NCI-H2196 treated with DMSO at 0.1 percent for 48 hours (cell line): ENCODE data around the gene AGBL1.

Source experiments
- DNase-seq: peaks from one replicate; lab custom pipeline; 2025; ENCODE audit not compliant: unreplicated experiment; lab: John Stamatoyannopoulos, UW

The AGBL1 gene

DNA sequence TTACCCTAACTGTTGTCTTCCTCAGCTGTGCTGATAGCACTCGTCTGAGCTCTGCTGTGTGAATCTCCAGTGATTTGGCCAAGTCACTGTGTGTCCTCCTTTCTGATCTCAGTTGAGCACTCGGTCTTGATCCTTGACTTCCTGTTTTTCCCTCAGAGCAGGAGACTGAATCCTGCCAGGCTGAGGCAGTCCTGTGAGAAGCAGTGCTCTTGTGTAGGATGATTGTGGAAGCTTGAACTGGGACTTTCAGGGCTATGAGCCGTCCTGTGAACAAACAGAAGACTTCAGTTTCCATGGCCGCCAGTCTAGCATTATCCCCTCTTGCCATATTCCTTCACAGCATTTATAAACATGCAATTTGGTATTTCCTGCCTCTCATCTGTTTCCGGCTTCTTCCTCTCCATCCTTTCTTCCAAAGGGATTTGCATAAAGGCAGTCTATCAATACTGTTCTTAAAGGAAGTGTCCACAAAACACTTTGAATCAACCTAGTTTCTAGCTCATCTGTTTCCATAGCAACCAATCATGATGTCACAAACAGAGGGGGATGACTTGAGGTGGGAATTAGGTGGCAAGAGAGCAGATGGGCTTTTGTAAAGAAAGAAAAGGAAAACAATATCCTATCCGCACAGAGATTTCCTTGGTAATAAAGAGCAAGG is 237.2 kb downstream of the AGBL1 start:
- no peak for DNase-seq

DNA sequence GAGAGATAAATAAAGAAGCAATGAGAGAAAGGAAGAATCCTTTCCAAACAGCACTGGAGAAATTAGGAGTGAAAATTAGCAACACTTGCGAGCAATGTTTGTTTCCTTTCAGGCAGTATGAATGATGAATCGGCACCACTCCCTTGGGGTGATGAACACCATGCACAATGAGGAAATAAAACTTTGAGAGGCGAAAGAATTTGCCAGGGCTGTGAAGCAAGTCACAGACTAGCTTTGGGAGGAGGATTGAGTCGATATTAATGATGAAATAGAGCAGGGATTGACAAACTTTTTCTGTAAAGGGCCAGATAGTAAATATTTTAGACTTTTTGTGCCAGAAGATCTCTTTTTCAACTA is 237.7 kb downstream of the AGBL1 start:
- no peak for DNase-seq

DNA sequence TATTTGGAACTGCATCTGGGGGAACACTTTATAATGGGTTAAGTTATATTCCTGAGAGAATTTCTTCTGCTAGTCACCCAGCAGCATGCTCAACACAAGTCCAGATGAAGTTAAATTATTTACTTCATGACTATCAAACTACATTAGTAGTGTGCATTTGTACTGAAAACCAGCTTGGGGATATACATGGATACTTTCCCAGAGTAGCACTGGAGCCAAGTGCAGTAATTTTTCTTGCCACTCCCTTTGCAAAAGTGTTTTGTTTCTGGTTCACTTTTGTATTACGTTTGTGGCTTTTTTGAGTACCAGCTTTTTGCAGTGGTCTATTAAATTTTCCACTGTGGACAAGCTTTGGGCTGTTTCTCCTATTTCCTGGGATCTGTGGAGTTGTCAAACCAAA is 243.0 kb downstream of the AGBL1 start:
- DNase-seq = no peak

DNA sequence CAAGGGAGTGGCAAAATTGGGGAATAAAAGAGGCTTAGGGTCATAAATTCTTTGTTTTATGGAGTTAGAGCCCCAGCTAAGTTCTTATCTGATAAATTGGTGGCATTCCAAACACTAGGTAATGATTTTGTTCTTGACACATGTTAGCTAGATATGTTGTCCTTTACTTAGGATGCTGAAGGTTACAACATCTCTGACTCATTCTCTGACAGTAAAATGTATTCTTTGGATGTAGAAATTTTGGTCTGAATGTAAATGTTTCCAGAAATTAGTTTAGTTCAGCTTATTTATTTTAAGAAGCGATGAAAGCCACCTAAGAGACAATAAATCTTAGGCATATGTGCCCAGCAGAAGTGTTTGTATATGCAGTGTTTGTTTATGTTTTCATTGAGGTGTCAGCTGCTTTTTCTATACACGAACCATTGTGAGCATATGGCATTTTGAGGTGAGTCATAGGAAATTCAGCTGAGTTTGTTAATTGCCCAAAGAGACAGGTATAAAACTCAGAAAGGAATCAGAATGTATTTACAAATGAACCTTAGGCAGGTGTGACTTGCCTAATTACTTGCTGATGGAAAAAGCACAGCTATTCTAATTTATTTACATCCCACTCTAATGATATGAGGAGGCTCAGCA is 247.7 kb downstream of the AGBL1 start:
- DNase-seq = no peak

DNA sequence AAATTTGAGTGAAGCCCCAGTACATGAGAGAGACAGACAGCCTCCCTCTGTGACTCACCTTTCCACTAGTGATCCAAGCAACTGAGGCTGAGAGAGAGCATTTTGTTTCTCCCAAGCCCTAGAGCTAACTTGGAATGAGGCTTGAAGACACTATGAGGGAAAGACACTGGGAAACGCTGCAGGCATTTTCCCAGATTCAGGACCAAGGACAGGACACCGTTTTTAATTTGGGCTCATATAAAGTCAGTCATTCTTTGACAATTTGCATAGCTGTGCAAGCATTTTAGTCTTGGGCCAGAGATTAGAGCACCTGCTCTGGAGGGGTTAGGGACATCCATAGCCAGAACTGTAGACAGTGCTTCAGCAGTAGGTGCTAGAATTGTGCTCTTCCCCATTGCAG is 249.0 kb downstream of the AGBL1 start:
- no peak for DNase-seq

DNA sequence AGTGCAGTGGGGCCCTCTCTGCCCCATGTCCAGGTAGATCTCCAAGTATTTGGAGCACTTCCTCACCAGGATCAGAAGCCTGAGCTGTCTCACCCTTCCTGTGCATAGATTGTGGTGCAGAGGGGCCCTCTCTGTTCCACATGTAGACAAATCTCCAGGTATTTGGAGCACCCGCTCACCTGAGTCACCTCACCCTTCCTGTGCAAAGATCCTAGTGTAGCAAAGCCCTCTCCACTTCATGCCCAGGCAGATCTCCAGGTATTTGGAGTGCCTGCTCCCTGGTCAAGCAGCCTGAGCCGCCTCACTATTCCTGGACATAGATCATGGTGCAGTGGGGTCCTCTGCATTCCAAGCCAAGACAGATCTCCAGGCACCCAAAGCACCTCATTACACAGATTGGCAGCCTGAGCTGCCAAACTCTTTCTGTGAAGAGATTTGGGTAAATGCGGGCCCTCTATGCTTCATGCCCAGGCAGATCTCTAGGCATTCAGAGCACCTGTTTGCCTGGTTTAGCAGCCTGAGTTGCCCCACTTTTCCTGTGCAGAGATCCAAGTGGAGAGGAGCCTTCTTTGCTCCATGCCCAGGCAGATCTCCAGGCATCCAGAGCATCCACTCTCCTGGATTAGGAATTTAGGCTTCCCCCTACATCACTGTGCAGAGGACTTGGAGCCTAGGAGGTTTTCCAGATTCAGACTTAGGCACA is 249.8 kb downstream of the AGBL1 start:
- DNase-seq = no peak

DNA sequence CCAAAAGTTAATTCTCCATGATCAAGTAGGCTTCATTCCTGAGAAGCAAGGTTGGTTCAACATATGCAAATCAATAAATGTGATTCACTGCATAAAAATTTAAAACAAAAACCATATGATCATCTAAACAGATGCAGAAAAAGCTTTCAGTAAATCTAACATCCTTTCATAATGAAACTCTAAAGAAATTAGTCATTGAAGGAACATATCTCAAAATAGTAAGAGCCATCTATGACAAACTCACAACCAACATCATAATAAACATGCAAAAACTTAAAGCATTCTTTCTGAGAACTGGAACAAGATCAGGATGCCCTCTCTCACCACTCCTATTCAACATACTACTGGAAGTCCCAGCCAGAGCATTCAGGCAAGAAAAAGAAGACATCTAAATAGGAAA is 254.1 kb downstream of the AGBL1 start:
- DNase-seq = no peak

DNA sequence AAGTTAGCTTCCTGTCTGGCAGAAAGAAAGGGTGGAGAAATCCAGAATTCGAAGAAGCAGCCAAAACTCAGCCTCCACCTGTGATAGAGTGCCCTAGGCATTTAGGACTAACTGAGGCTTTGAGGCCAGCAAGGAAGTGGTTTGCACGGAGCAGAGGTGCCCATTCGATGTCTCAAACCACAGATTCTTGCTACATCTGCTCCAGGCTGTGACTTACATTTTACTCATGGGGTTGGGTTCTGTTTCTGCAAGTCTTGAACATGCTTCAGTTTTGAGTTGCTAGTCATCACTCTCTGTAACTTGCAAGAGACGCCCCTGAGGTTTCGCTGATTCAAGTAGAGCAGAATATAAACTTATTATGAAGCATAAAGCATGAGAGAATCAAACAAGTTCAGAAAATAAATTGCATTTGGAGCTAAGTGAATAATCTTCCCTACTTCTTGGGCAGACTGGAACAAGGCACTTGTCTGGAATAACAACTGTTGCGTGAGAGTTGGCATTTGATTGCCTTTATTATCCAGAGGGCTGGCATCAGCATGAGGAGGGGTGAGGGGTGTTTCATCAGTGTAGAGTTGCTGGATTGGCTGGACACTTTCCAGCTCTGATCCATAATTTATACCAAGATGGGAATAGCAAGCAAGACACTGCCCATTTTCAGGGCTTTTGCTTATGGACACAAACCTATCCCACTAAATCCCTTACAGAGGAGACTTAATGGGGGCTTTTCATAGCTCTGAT is 256.5 kb downstream of the AGBL1 start:
- DNase-seq = no peak

DNA sequence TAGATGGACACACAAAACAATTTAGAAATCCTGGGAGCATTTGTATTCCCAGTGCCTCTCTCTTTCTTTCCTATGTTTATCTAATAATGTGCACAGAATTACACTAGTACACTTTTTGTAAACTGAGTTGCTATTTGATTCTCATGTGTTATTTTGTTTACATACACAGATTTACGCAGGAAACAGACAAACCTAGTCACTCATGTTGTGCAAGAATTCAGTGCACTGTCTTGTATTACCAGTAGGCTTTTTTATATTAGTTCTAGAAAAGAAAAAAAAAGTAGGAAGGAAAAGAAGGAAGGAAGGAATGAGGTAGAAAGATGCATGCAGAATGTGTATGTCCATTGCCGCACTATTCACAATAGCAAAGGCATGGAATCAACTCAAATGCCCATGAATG is 257.4 kb downstream of the AGBL1 start:
- DNase-seq = no peak

DNA sequence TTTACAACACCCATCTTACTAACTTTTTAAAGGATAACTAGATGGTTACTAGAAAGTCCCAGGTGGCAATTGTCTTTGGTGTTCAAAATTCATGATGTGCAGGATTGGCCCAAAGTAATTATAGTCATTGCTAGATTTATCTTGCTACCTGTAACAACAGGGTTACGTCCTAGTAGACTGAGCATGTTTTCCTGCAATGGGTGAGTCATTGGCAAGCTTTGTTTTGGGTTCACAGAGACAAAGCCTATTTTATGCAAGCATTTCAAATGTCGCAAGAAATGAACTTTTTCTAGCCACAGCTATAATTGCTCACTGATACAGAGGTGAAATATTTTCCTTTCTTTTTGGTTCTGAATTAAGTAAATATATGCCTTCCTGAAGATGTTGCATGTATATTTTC is 267.6 kb downstream of the AGBL1 start:
- no peak for DNase-seq

DNA sequence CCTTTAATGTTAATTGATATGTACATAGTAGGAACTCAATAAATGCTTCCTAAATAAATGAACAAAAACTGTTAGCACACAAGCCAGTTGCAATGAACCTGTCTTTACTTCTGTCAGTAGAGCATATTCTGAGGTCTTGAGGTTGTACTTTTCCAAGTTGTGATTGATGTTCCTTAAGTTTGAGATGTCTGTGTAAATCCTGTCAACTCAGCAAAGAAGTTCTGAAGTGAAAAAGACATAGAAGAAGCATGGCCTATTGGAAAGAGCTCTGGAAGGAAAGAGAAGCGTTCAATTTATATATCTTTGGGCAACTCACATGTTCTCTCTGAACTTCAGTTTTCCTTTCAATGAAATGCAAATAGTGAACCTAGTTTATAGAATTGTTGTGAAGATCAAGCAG is 269.9 kb downstream of the AGBL1 start:
- DNase-seq = no peak

DNA sequence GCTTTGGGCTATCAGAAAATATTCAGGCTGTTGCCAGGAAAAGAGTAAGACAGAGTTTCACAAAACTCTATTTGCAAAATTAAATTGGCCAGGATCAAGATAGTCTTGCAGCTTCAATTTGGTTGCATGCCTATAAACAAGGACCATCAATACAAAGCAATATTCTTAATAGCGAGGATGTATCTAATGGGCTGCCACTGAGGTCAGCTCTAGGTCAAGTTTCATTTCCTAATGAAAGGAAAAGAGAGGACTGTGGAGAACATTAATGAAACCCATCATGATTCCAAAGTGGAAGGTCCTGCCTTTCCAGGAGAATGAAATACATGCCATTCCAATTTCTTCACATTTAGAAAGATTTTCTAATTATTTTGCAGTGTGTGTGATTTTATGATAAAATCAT is 273.5 kb downstream of the AGBL1 start:
- DNase-seq = no peak

DNA sequence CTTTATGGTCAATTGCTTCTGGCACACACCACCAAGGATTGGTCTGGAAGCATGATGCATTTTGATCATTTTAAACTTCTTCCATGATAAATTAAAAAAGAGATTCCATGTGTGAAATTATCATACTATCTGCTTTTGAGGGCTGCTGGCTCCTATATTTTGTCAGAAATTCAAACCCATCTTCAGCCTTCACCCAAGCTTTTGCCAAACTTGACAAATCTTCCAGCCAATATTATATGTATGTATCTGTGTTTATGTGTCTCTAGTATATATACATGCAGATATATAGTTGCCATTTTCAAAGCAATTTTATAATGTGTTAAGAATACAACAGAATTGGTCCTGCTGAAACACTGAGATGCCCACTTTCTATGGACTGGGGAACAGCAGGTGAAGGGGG is 275.7 kb downstream of the AGBL1 start:
- DNase-seq = no peak

DNA sequence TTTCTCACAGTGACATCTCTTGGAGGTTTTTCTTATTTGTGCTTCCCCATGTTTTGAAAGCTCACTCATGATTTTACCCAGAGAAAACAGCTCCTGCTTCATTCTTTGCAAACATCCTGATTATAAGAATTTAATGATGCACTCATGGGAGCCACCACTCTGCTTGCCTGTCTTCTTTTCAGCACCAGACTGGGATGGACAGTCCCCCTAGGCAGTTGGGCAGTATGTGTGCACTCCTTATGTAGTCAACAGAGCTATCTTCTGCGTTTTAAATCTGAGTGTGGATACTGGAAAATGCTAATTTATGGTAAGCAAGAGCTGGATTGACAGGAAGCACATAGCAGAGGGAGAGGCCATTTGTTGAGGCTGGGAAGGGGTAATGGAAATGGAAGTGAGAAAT is 276.1 kb downstream of the AGBL1 start:
- DNase-seq = no peak

DNA sequence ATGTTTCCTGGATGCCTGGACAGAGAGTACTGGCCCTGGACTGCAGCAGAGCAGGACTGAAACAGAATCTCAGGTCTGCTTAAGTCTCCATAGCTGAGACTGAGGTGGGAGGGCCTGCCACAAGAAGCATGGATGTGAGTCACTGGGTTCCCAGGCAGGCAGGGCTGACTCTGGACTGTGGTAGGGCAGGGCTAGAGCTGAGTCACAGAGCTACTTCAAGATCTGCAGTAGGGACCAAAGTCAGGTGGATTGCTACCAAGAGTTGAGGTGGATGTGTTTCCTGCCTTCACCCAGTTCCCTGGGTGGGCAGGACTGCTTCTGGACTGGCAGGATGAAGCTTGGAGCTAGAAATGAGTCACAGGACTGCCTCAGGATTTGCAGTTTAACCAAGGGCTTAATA is 282.9 kb downstream of the AGBL1 start:
- DNase-seq = no peak

DNA sequence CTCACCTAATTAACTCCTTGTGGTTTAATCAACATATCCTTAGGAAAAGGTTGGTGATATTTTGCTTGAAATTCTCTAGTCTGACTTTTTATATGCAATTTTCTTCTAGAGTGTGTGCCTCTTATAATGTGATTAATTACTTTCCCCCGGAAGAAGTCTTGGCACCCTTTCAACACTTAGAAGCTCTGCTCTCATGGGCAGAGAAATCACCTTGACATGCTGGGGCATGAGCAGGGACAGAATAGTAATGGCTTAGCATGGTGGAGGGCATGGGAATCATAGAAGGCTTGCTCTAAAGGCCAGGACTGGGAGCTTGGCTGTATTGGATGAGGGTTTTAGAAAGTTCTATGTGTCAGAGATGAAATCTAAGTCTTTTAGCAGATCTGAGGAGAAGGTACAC is 293.5 kb downstream of the AGBL1 start:
- no peak for DNase-seq

DNA sequence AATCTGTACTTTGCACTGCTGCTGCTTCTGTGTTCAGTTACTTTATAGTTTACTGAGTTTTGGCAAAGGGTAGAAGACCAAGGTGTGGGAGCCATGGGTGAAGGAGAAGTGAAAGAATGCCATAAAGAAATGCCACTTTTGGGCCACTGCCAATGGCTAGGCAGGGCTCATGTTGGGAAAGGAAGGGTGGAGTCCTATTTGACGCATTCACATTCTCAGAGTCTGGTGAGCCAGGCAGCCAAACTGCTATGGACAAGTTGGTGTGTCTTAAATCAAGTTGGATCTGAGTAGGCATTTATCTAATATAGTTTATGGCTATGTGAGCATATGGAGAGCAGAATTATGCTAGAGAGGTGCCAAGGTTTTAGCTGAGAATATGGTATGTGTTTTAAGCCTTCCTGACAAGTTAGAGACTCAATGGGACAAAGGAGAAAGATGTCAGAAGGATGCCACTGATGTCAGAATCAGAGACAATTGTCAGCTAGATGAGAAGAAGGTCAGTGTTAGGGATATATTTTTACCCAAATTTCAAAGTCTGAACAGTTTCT is 296.1 kb downstream of the AGBL1 start:
- no peak for DNase-seq

DNA sequence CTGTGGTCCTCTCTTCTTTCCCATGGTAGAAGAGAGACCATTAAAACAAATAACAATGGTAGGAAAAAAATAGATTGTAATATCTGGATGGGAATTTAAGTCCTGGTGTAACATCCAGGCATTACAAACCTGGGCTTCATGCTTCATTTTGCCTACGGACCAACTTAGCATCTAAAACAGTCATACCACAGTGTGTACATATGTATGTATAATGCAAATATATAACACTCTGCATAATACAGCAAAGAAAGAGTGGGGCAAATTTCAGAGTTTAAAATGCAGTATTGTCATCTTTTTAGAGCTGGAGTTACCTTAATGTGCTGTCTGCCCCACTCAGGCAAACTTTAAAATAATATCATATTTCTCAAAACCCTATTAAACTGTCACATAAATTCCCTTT is 298.2 kb downstream of the AGBL1 start:
- DNase-seq = no peak

DNA sequence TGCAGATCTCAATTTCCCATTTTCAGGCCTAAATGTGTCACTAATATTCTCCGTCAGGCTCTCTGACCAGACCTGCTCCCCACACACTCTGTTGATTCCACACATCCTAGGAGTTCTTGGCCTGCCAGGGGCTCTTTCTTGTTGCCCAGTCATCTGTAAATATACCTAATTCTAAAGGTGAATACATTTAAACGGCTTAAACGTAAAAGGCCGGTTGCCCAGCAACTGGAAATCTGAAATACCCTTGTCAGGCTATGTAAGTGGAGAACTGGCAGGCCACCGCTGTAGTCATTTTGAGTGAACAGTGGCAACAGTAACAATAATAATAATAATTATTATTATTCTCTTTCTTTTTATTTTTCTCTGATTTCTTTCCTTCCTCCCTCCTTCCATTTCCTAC is 302.7 kb downstream of the AGBL1 start:
- no peak for DNase-seq

DNA sequence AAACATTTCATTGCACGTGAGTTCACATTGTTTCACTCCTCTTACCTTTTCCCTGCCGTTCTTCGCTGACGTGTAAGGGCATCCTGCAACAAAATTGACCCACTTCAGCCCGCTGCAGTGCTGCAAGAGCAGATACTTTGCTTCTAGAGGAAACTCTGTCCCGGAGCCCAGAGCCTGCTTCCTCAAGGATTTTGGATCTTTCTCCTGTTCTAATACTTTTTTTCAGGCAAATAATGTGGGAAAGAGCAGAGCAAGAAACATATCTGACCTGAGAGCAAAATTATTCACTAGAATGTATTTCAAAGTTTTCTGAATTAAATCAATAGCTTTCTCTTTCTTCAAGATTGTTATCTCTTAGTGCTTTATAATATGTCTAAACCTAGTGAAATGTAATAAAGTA is 303.9 kb downstream of the AGBL1 start:
- DNase-seq = no peak

DNA sequence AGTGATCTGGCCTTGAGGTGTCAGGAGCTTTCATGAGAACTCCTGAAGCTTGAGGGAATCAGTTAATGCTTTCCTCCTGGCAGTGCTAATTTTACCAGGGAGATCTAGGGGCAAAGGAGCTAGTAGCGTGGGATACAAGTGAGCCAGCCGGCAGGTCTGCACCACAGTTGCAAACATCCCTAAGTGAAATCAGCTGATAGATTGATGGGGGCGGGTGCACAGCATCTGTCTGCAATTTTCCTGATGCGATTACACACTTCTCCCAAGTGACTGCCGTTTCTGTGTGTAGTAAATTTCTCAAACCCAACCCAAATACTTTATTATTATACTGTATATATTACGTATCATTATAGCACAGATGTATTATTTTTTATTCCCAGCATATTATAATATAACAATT is 304.5 kb downstream of the AGBL1 start:
- DNase-seq = no peak

DNA sequence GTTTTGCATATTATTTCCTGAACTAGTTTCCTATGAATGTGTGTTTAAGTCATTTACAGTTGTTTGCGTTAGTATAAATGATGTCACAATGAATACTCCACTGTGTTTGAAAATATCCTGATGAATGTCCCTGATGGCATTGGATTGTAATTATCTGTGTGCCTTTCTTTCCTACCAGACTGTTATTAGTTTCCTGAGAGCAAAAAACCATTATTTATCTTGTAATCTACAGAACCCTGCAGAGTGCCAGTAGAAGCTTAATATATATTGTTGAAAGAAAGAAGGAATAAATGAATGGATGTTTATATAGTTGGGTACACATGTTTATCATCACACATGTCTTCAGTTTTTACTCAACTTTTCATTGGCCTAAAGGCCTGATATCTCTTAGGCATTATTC is 312.6 kb downstream of the AGBL1 start:
- DNase-seq = no peak
